Body of pancreas (tissue), 4 donors: ENCODE data around the gene GABBR1.

Experiments
- CTCF ChIP-seq, 7 experiments: fragments of 450-650 bp in 4 of 7; fragments of 200-600 bp in 3 of 7; sonication (generic) in 3 of 7; IDR thresholded peaks; one replicate each; pipeline ENCODE4 v1.5.1; 2016 to 2019; ENCODE audit warnings: antibody characterized with exemption in 7 of 7
- POLR2A ChIP-seq, 3 donors: fragments of 450-650 bp; IDR thresholded peaks; one replicate each; pipeline ENCODE4 v1.6.1; 2016; ENCODE audit warnings: antibody characterized with exemption in 3 of 3, mild to moderate bottlenecking in 2 of 3

GRCh38 chr6:29561606-29562181 lies 71.3 kb downstream of the GABBR1 start:
- TF ChIP-seq CTCF (IDR thresholded peaks at IDR 0.05) = no peak
- TF ChIP-seq POLR2A (IDR thresholded peaks at IDR 0.05) = no peak
